HepG2 (cell line): Measurements from ENCODE around the gene ACSL3. TPM values are rescaled to one million over a fixed set of nuclear protein-coding genes. Genes with fewer than 3 reads are reported as not detected.
A peak's percentile ranks its signal among the peaks of the same experiment; 100 is the strongest.

Experiments used
- ATF4 ChIP-seq, 2 experiments: fragments of 450-650 bp in 1 of 2; sonication (generic) in 1 of 2; formaldehyde crosslinking; IDR thresholded peaks; 2 replicates each; pipeline versions ENCODE4 v1.5.0 to v1.8.0; 2020 to 2022; ENCODE audit warnings: mild to moderate bottlenecking in 1 of 2, missing genetic modification reagents in 1 of 2
- FOSL2 ChIP-seq: sonication (generic); formaldehyde crosslinking; IDR thresholded peaks from 2 replicates; pipeline ENCODE4 v1.4.0; 2020; ENCODE audit warnings: missing genetic modification reagents
- FOXO4 ChIP-seq: sonication (generic); formaldehyde crosslinking; conservative IDR thresholded peaks from 2 replicates; pipeline ENCODE4 v1.8.1; 2023; ENCODE audit warnings: missing genetic modification reagents
- GFI1 ChIP-seq: sonication (generic); formaldehyde crosslinking; IDR thresholded peaks from 2 replicates; pipeline ENCODE4 v1.5.0; 2020; ENCODE audit warnings: missing genetic modification reagents, mild to moderate bottlenecking, borderline replicate concordance
- GRHL1 ChIP-seq: sonication (generic); formaldehyde crosslinking; conservative IDR thresholded peaks from 2 replicates; pipeline ENCODE4 v1.8.0; 2022; ENCODE audit warnings: missing genetic modification reagents
- HNF4A ChIP-seq: sonication (generic); formaldehyde crosslinking; IDR thresholded peaks from 2 replicates; pipeline ENCODE4 v1.4.0; 2020; ENCODE audit warnings: missing genetic modification reagents
- HNRNPK ChIP-seq: fragments of 200-400 bp; formaldehyde crosslinking; IDR thresholded peaks from 2 replicates; pipeline ENCODE4 v1.6.1; 2018; ENCODE audit warnings: low read length, low read depth, moderate library complexity, mild to moderate bottlenecking; ENCODE audit not compliant: poor library complexity, severe bottlenecking
- HOXD1 ChIP-seq: sonication (generic); formaldehyde crosslinking; IDR thresholded peaks from 2 replicates; pipeline ENCODE4 v1.5.0; 2020; ENCODE audit warnings: missing genetic modification reagents
- KLF6 ChIP-seq: IDR thresholded peaks from 2 replicates; pipeline ENCODE4 v1.8.0; 2016; ENCODE audit warnings: missing biosample characterization, missing genetic modification reagents
- LCORL ChIP-seq, 2 experiments: fragments of 450-650 bp in 1 of 2; sonication (generic) in 1 of 2; formaldehyde crosslinking in 1 of 2; IDR thresholded peaks; 2 replicates each; pipeline versions ENCODE4 v1.5.0 to v1.6.1; 2017 to 2020; ENCODE audit warnings: antibody characterized with exemption in 1 of 2, missing genetic modification reagents in 1 of 2
- MXI1 ChIP-seq: IDR thresholded peaks from 3 replicates; pipeline ENCODE4 v1.6.1; 2012; ENCODE audit warnings: low read depth, low read length, inconsistent platforms, borderline replicate concordance
- NCOR1 ChIP-seq: fragments of 200-600 bp; sonication (generic); IDR thresholded peaks from 2 replicates; pipeline ENCODE4 v1.7.0; 2017; ENCODE audit warnings: antibody characterized with exemption, low read length, borderline replicate concordance
- TFE3 ChIP-seq: IDR thresholded peaks from 2 replicates; pipeline ENCODE4 v1.6.1; 2016
- ZBTB34 ChIP-seq: sonication (generic); formaldehyde crosslinking; IDR thresholded peaks from 2 replicates; pipeline ENCODE4 v1.8.0; 2022; ENCODE audit warnings: mild to moderate bottlenecking, missing genetic modification reagents
- ZBTB8A ChIP-seq: sonication (generic); formaldehyde crosslinking; IDR thresholded peaks from 2 replicates; pipeline ENCODE4 v1.4.0; 2020; ENCODE audit warnings: mild to moderate bottlenecking, low read depth, missing genetic modification reagents, borderline replicate concordance
- ZNF17 ChIP-seq: sonication (generic); formaldehyde crosslinking; IDR thresholded peaks from 2 replicates; pipeline ENCODE4 v1.5.0; 2020; ENCODE audit warnings: mild to moderate bottlenecking, missing genetic modification reagents
- ZNF274 ChIP-seq: sonication (generic); formaldehyde crosslinking; IDR thresholded peaks from 2 replicates; pipeline ENCODE4 v1.5.1; 2020; ENCODE audit warnings: mild to moderate bottlenecking, missing genetic modification reagents
- ZNF430 ChIP-seq: sonication (generic); formaldehyde crosslinking; IDR thresholded peaks from 2 replicates; pipeline ENCODE4 v1.9.0; 2021; ENCODE audit warnings: mild to moderate bottlenecking, missing genetic modification reagents
- ZNF510 ChIP-seq: sonication (generic); formaldehyde crosslinking; IDR thresholded peaks from 2 replicates; pipeline ENCODE4 v1.4.0; 2020; ENCODE audit warnings: low read depth, mild to moderate bottlenecking, missing genetic modification reagents
- ZNF615 ChIP-seq: sonication (generic); formaldehyde crosslinking; IDR thresholded peaks from 2 replicates; pipeline ENCODE4 v1.5.0; 2020; ENCODE audit warnings: mild to moderate bottlenecking, missing genetic modification reagents, borderline replicate concordance
- ZNF703 ChIP-seq: sonication (generic); formaldehyde crosslinking; IDR thresholded peaks from 2 replicates; pipeline ENCODE4 v1.5.1; 2020; ENCODE audit warnings: missing genetic modification reagents, mild to moderate bottlenecking, moderate library complexity, borderline replicate concordance
- polyA plus RNA-seq, 8 experiments: library from polyadenylated mRNA; depleted of rRNA in 3 of 8; stranded (reverse) in 7 of 8; unstranded in 1 of 8; fragments of >200 nt; fragmentation: Illumina TruSeq in 4 of 8; extraction: Trizol in 4 of 8; gene quantifications; 2 replicates each; pipeline versions ENCODE4 v1.2.1 to v1.2.3, GENCODE V29; 2011 to 2016; ENCODE audit warnings: low read depth in 4 of 8, missing spikeins in 1 of 8, mixed read lengths in 1 of 8; ENCODE audit not compliant: insufficient read depth in 1 of 8
- total RNA-seq, 5 experiments: library from RNA; depleted of rRNA; stranded (reverse); fragments of >200 nt; fragmentation: Illumina TruSeq; extraction: Trizol; gene quantifications; 2 replicates each; pipeline ENCODE4 v1.2.3, GENCODE V29; 2016; ENCODE audit warnings: low read depth in 1 of 5

Gene ACSL3
- total and polyA plus RNA-seq, 2 of the 13 experiments (the other 11 are each of a cell fraction or from before 2014, with no cell fraction given) = 305 to 365 TPM

- TF ChIP-seq ZNF274 (CRISPR knock-in tag) = no peak
- TF ChIP-seq ZNF510 (CRISPR knock-in tag) = 0 out of 2 replicates have a peak, but pooled peaks have one; percentile 45
- 0 out of 2 replicates have a peak, but pooled peaks have one; percentile 7 for TF ChIP-seq KLF6
- 0 out of 2 replicates have a peak, but pooled peaks have one; percentile 59 for TF ChIP-seq ZNF615
- TF ChIP-seq TFE3 (CRISPR knock-in tag) = no peak
- TF ChIP-seq ZNF430 (CRISPR knock-in tag) = peak; percentile 51; the same call in 1 of the 2 replicates
- no peak for TF ChIP-seq ATF4 (CRISPR knock-in tag; IDR thresholded peaks at IDR 0.05)
- TF ChIP-seq NCOR1 = 0 out of 2 replicates have a peak, but pooled peaks have one; percentile 34
- TF ChIP-seq ZBTB34 (CRISPR knock-in tag) = 0 out of 2 replicates have a peak, but pooled peaks have one; percentile 62
- TF ChIP-seq HNRNPK = no peak
- TF ChIP-seq FOXO4 = 0 out of 2 replicates have a peak, but pooled peaks have one; percentile 11
- no peak for TF ChIP-seq ZBTB8A
- no peak for TF ChIP-seq ZNF703 (CRISPR knock-in tag)
- 0 out of 3 replicates have a peak, but pooled peaks have one; percentile 9 for TF ChIP-seq MXI1
- TF ChIP-seq HNF4A = peak; percentile 51
- TF ChIP-seq ZNF17 (CRISPR knock-in tag) = 0 out of 2 replicates have a peak, but pooled peaks have one; percentile 46
- TF ChIP-seq GRHL1 (CRISPR knock-in tag) = no peak
- 0 out of 2 replicates have a peak, but pooled peaks have one; percentile 0 for TF ChIP-seq FOSL2
- peak; percentile 73; the same call in 1 of the 2 replicates for TF ChIP-seq GFI1 (CRISPR knock-in tag)
- TF ChIP-seq HOXD1 (CRISPR knock-in tag) = no peak
- TF ChIP-seq LCORL (IDR thresholded peaks at IDR 0.05) = no peak
- TF ChIP-seq LCORL (CRISPR knock-in tag; IDR thresholded peaks at IDR 0.05) = no peak
These were observed 1.5 kb downstream of the ACSL3 start (continued) for GRCh38 chr2:222862106-222862908.
